PC-3 (cell line): ENCODE measurements around the gene DDI2. TPM values are rescaled to one million over a fixed set of nuclear protein-coding genes. Genes with fewer than 3 reads are reported as not detected.
A peak's percentile ranks its signal among the peaks of the same experiment; 100 is the strongest.

Experiments
- ATAC-seq: fragments of 200-7000 bp; cut with Tn5 transposase; 2 replicates; pipeline ENCODE4 v1.9.1; 2020; ENCODE audit warnings: mild to moderate bottlenecking, moderate library complexity
- BruUV-seq: library from RNA; stranded (reverse); fragments of 400-500 nt; replicated peaks from 2 replicates; lab custom pipeline; 2021; lab: Mats Ljungman, UMichigan
- CTCF ChIA-PET: fragments of 300-600 bp; sonication (Branson Sonifier 250); formaldehyde crosslinking; loops from one replicate; lab custom pipeline; 2022; ENCODE audit warnings: antibody characterized with exemption; lab: Charles Lee
- POLR2A ChIA-PET: fragments of 300-600 bp; sonication (Branson Sonifier 250); formaldehyde crosslinking; loops from one replicate; lab custom pipeline; 2022; ENCODE audit warnings: antibody characterized with exemption; ENCODE audit not compliant: unreplicated experiment; lab: Charles Lee
- DNase-seq: peaks from one replicate; pipeline ENCODE4 v3.0.0-alpha.2; 2015
- H2AFZ ChIP-seq: fragments of 300-600 bp; sonication (generic); 2 replicates; pipeline ENCODE4 v1.6.0; 2016; ENCODE audit warnings: antibody characterized with exemption, low read length
- H3F3A ChIP-seq: fragments of 300-600 bp; sonication (generic); one replicate; pipeline ENCODE4 v1.6.0; 2017; ENCODE audit warnings: antibody characterized with exemption, low read length, control low read depth, mild to moderate bottlenecking; ENCODE audit not compliant: unreplicated experiment
- H3K27ac ChIP-seq: fragments of 300-600 bp; sonication (generic); 2 replicates; pipeline ENCODE4 v1.5.1; 2016; ENCODE audit warnings: mild to moderate bottlenecking, low read length
- H3K27me3 ChIP-seq: fragments of 300-600 bp; sonication (generic); 2 replicates; pipeline ENCODE4 v1.6.1; 2016; ENCODE audit warnings: low read length, mixed read lengths
- H3K36me3 ChIP-seq: fragments of 300-600 bp; sonication (generic); 2 replicates; pipeline ENCODE4 v1.6.1; 2016; ENCODE audit warnings: low read depth, mixed run types, low read length, mixed read lengths
- H3K4me1 ChIP-seq: fragments of 300-600 bp; sonication (generic); 2 replicates; pipeline ENCODE4 v1.5.1; 2016; ENCODE audit warnings: low read length; ENCODE audit not compliant: insufficient read depth
- H3K4me2 ChIP-seq: fragments of 300-600 bp; sonication (generic); 2 replicates; pipeline ENCODE4 v1.6.0; 2016; ENCODE audit warnings: low read length
- H3K4me3 ChIP-seq: fragments of 300-600 bp; sonication (generic); 2 replicates; pipeline ENCODE4 v1.5.1; 2016; ENCODE audit warnings: mild to moderate bottlenecking, low read length, mixed read lengths
- H3K79me2 ChIP-seq: fragments of 300-600 bp; sonication (generic); 2 replicates; pipeline ENCODE4 v1.6.1; 2017; ENCODE audit warnings: low read length, mixed read lengths
- H3K9ac ChIP-seq: fragments of 300-600 bp; sonication (generic); 2 replicates; pipeline ENCODE4 v1.6.0; 2016; ENCODE audit warnings: mild to moderate bottlenecking, low read length
- H3K9me2 ChIP-seq: fragments of 300-600 bp; sonication (generic); replicated peaks from 2 replicates; pipeline ENCODE4 v1.6.1; 2016; ENCODE audit warnings: mixed run types, low read length, mixed read lengths
- H3K9me3 ChIP-seq: fragments of 300-600 bp; sonication (generic); 2 replicates; pipeline ENCODE4 v1.6.1; 2016; ENCODE audit warnings: low read length, mixed read lengths
- H4K20me1 ChIP-seq: fragments of 300-600 bp; sonication (generic); 2 replicates; pipeline ENCODE4 v1.6.1; 2016; ENCODE audit warnings: low read length, mixed read lengths
- EZH2 ChIP-seq: fragments of 300-600 bp; sonication (generic); IDR thresholded peaks from one replicate; pipeline ENCODE4 v1.6.1; 2017; ENCODE audit warnings: antibody characterized with exemption, mild to moderate bottlenecking, low read length; ENCODE audit not compliant: unreplicated experiment
- EZH2phosphoT487 ChIP-seq: fragments of 300-600 bp; sonication (generic); IDR thresholded peaks from 2 replicates; pipeline ENCODE4 v1.6.1; 2018; ENCODE audit warnings: mild to moderate bottlenecking, antibody characterized with exemption, low read length, borderline replicate concordance
- intact Hi-C: fragments of 100-400 bp; cut with micrococcal nuclease; formaldehyde crosslinking; loops from 2 replicates; pipeline ENCODE4 v1.9.0; 2023
- total RNA-seq: library from RNA; depleted of rRNA; stranded (reverse); fragments of >200 nt; gene quantifications from 2 replicates; pipeline ENCODE4 v1.2.3, GENCODE V29; 2014
- TF ChIP-seq, protein P1 (sequence below): fragments of 300-600 bp; sonication (generic); conservative IDR thresholded peaks from 2 replicates; pipeline ENCODE4 v1.5.1; 2017; ENCODE audit warnings: antibody characterized with exemption, low read depth, mild to moderate bottlenecking, low read length

Gene DDI2
- total RNA-seq, 1 experiment from 2014 or later: 15.0 TPM

- no peaks in the 10 kb centered on the region for H3K9me2 ChIP-seq
- no TSS peak for BruUV-seq
- H3K4me3 ChIP-seq: no peak overlapping the region
- peaks cover 28% of the 10 kb centered on the region for H3K4me1 ChIP-seq
- no peaks in the 10 kb centered on the region for H3K9me3 ChIP-seq
- H3K27ac ChIP-seq: no peak overlapping the region
- no peaks in the 10 kb centered on the region for H3K79me2 ChIP-seq
- DNase-seq: peak; percentile 33
- H4K20me1 ChIP-seq: no peaks in the 10 kb centered on the region
- H3K36me3 ChIP-seq: no peaks in the 10 kb centered on the region
- no peak overlapping the region for H3K4me2 ChIP-seq
- H3K27me3 ChIP-seq: no peaks in the 10 kb centered on the region
- POLR2A ChIA-PET: no interaction called here
- CTCF ChIA-PET: no interaction called here
- no peaks in the 10 kb centered on the region for H3F3A ChIP-seq
- TF ChIP-seq EZH2 (no peak), EZH2phosphoT487 (no peak)
- TF ChIP-seq, protein P1, sequence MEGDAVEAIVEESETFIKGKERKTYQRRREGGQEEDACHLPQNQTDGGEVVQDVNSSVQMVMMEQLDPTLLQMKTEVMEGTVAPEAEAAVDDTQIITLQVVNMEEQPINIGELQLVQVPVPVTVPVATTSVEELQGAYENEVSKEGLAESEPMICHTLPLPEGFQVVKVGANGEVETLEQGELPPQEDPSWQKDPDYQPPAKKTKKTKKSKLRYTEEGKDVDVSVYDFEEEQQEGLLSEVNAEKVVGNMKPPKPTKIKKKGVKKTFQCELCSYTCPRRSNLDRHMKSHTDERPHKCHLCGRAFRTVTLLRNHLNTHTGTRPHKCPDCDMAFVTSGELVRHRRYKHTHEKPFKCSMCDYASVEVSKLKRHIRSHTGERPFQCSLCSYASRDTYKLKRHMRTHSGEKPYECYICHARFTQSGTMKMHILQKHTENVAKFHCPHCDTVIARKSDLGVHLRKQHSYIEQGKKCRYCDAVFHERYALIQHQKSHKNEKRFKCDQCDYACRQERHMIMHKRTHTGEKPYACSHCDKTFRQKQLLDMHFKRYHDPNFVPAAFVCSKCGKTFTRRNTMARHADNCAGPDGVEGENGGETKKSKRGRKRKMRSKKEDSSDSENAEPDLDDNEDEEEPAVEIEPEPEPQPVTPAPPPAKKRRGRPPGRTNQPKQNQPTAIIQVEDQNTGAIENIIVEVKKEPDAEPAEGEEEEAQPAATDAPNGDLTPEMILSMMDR: no peak
- intact Hi-C loops: no loop called here
- no peak overlapping the region for H2AFZ ChIP-seq
- no peak for ATAC-seq
- H3K9ac ChIP-seq: no peak overlapping the region
Measured at GRCh38 chr1:15605398-15606383, 11.6 kb upstream of the DDI2 start.

DNA sequence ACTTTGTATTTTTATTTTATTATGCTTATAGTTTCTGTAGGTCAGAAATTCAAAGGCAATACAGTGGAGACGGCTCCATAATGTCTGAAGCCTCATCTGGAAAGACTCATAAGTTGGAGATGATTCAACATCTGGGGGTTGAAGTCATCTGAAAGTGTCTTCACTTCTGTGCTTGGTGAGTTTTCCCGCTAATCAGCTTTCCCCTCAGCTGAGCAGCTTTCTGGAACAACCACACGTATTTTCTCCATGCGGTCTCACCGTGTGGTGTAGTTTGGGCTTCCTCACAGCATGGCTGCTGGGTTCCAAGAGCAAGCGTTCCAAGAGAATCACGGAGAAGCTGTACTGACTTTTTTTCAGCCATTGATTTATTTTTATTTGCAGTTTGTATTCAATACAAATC, 7.6 kb upstream of the DDI2 start:
- POLR2A ChIA-PET: no interaction called here
- no peak overlapping the region for H3K27ac ChIP-seq
- no peak overlapping the region for H3K9ac ChIP-seq
- H3K9me3 ChIP-seq: no peaks in the 10 kb centered on the region
- DNase-seq: no peak
- no peaks in the 10 kb centered on the region for H3K9me2 ChIP-seq
- H3K36me3 ChIP-seq: no peaks in the 10 kb centered on the region
- TF ChIP-seq EZH2phosphoT487 (no peak), EZH2 (no peak)
- TF ChIP-seq, protein P1: no peak
- no peak overlapping the region for H2AFZ ChIP-seq
- no TSS peak for BruUV-seq
- CTCF ChIA-PET: no interaction called here
- peaks cover 10% of the 10 kb centered on the region; the same call in 1 of the 2 replicates for H3K4me1 ChIP-seq
- no peaks in the 10 kb centered on the region for H3K27me3 ChIP-seq
- no peak overlapping the region for H3K4me2 ChIP-seq
- intact Hi-C loops: no loop called here
- no peaks in the 10 kb centered on the region for H3F3A ChIP-seq
- no peak for ATAC-seq
- no peaks in the 10 kb centered on the region for H4K20me1 ChIP-seq
- H3K79me2 ChIP-seq: no peaks in the 10 kb centered on the region
- H3K4me3 ChIP-seq: no peak overlapping the region
